Neural progenitor cell (in vitro differentiated cells): Measurements from ENCODE around the gene TSHZ3.
A peak's percentile ranks its signal among the peaks of the same experiment; 100 is the strongest.

Experiments
- CTCF ChIP-seq: fragments of 200-600 bp; sonication (generic); IDR thresholded peaks from 2 replicates; pipeline ENCODE4 v1.5.1; 2017; ENCODE audit warnings: antibody characterized with exemption, mild to moderate bottlenecking
- EZH2 ChIP-seq: fragments of 200-600 bp; sonication (generic); IDR thresholded peaks from 2 replicates; pipeline ENCODE4 v1.6.1; 2017; ENCODE audit warnings: antibody characterized with exemption, mild to moderate bottlenecking, moderate library complexity

DNA sequence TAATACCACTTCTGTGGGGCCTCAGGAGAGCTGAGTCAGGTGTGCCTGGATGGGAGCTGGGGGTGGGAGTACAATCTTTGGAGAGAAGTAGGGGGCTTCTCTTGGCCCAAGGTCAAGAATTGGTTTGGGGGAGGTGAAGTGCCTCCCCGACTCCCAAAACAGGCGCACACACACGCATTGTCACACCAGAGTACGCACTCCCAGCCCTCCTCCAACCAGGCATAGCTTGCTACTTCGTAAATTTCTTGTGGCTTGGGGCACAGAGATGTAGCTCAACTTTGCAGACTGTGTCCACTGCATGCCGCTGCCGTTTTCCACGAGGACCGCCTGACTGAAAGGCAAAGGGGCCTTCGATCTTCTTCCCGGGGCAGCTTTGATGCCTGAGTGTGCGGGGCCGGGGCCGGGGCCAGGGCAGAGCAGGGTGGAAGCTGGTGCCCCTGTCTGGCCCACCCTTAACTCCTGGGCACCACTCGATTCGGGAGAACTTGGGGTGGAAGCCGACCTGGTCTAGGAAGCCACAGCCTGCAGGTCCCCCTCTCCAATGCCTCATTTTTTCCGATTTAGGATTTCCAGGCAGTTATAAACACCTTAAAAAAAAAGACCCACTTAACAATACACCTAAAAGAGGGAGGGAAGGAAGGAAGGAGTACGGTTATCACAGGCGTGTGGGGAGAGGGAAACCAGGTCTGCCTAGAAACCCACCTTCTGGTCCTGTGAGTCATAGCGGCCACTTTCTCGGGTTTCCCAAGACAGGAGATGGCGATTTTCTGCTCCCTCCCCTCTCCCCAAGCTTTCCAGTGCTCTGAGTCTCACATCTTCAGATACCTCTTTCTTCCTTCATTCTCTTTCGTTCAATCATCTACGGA is 5.8 kb upstream of the TSHZ3 start:
- TF ChIP-seq CTCF (no peak), EZH2 (peak; percentile 58)
